Stimulated activated CD8-positive, alpha-beta memory T cell treated with anti-CD3 and anti-CD28 coated beads, Interleukin-12 subunit alpha, Interleukin-12 subunit beta, amount 100 ng/mL, for 1 hour (primary cell): ENCODE data around the gene SLC18A3.

ENCODE experiments used
- DNase-seq: peaks from one replicate; pipeline ENCODE4 v3.0.0-alpha.2; 2020; ENCODE audit warnings: low read depth

The SLC18A3 gene

DNA sequence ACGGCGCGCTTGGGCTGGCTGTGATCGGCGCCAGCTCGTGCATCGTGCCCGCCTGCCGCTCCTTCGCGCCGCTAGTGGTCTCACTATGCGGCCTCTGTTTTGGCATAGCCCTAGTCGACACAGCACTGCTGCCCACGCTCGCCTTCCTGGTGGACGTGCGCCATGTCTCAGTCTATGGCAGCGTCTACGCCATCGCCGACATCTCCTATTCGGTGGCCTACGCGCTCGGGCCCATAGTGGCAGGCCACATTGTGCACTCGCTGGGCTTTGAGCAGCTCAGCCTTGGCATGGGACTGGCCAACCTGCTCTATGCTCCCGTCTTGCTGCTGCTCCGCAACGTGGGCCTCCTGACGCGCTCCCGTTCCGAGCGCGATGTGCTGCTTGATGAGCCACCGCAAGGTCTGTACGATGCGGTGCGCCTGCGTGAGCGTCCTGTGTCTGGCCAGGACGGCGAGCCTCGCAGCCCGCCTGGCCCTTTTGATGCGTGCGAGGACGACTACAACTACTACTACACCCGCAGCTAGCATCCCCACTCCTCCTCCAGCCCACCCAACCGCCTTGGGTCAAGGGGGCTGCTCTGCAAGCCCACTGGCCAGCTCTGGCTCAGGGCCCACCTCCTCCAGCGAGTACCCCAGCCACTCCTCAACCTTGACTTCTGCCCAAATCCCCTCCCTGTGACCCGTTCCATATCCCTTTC is 1.9 kb downstream of the SLC18A3 start:
- DNase-seq: no peak

DNA sequence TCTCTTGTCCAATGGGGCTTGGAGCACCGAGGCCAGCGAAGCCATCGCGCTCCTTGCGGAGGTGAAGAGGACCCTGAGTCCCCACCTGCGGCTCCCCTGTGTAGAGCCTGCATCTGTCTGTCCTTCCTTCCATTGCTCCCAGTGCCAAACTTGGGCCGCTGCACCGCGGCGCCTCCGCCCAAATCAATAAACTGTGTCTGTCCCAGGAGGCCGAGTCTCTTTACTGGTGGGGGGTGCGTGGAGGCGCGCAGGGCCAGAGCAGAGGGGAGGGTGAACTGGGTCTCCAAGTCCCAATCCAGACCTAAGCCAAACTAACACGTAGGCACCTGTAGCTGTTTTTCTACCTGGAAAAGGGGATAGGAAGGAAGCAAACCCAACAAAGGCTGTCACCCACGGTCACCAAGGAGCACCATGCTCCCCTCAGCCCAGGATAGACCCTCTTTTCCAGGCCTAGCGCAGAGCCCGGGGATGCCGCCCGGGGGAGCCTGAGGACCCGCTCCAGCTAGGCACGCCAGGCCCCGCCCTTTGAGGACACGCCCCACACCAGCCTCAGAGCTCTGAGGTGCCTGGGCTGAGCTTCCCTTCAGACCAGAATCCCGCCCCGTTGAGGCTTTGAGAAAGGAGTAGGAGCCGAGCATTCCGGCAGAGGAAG is 2.5 kb downstream of the SLC18A3 start:
- no peak for DNase-seq

DNA sequence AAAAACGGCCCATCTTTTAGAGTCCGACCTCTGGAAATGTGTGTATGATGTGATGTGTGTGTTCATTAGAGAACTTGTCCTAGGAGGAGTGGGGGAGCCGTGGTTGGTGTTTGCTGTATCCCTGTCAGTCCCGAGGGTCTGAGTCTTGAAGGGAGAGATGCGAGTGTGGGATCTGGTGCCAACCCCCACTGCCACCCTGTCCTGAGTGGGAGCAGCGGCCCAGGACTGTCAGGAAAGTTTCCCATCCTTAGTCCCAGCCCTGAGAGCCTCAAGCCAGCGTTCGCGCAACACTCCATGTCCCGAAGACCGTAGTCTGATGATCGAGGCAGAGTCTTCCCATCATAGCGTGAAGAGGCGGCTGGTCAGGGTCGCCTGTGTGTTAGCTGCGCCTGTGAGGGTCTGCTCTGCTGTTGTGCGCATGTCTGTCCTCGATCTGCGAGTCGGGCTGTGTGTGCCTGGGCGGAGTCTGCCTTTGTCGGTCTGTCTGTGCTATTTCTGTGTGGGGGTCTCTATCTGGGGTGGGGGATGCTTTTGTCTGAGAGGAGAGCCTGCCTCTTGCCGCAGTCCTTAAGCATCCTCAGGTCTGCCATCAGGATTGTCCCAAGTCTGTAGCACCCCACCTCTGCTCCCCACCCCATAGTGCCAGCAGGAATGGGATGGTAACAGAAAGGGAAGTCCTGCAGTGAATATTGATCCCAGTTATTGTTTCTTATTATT is 3.2 kb downstream of the SLC18A3 start:
- no peak for DNase-seq

DNA sequence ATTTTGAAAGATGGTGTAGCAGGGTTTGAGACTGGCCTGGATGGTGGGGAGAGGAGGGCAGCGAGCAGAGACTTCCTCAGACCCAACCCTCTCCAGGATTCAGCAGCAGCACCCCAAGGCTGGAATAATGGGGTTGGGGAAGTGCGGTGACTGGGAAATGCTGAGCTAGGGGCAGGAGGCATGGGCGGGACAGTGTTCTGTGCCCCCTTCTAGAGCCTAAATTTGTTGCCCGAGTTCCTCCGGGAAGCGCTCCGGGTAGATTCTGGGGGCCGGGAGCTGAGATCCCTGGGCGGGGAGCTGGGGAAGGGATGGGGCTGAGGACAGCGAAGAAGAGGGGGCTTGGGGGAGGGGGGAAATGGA is 3.8 kb downstream of the SLC18A3 start, which contains the start of gene CHAT:
Gene CHAT (plus strand): TSS at position 156 of the 360 bp plus-strand sequence. CDS start 153 bp downstream, at position 309.
- no peak for DNase-seq

DNA sequence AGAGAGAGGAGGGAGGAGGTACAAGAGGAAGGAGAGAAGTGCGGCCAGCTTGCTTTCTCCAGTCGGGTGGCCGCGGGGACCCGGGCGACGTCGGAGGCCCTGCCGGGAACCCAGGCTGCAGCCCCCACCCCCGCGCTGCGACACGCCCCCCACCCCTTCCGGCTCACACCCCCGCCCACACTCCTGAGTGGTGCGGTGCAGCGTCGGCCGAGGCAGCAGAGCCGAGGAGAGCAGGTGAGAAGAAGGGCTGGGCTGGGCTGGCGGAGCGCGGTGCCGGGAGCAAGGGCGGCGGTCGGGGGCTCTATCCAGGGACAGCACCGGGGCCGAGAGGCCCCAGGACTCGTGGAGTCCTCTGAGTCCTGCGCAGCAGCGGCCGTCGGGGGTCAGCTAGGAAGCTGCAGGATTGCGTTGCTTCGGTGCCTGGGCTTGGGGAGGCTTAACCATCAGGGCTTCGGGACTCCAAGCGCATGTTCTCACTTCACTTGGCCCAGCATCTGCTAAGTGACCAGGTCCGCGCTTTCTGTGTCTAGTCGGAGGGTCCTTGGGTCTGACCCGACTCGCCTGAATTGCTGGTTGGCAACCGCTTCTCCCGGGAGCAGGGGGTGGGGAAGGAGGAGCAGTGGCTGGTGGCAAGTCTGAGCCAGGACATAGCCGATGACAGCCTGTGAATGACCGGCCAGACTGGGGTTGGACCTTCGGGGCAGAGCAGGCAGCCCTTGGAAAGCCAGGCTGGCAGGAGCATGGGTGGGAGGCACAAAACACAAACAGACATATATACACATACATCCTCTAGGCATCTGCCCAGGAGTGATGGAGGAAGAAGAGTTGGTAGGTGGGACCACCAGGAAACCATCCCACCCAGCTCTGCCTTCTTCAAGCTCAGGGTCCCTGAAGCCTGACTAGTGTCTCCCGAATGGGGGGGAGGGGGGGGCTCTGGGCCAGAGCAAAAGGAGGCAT is 4.4 kb downstream of the SLC18A3 start:
- no peak for DNase-seq

DNA sequence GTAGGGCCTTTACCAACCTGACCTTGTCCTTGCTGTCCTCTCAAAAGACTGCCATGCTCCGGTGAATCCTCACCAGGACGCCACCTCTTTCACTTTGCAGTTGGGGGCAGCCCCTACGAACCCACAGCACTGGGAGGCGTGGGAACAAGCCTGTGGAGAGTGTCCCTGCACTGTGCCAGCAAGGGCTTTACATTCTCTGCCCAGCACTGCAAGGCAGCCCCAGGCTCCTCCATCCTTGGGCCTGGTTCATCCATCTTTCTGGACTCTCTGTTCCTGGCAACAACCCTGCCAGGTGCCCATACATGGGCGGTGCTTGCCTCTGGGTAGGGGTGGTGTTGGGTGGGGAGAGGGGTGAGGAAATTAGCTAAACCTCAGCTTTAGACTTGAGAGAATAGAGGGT is 5.1 kb downstream of the SLC18A3 start:
- no peak for DNase-seq

DNA sequence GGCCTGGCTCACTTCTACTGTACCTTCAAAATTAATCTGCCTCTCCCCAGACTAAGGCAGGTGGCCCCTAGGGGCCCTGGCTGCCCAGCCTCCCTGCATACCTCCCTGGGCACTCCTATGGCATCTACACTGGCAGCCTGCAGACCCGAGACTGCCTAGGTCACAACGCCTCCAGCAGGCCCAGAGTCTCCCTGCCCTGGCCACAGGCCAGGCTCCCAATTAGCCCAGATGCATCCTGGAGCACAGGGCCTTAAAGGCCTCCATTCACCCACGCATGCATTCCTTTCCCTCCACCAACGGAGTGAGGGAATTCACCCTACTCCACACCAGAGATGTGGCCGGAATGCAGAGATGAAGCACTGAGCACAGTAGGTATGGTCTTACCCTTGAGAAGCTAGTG is 5.6 kb downstream of the SLC18A3 start:
- no peak for DNase-seq

DNA sequence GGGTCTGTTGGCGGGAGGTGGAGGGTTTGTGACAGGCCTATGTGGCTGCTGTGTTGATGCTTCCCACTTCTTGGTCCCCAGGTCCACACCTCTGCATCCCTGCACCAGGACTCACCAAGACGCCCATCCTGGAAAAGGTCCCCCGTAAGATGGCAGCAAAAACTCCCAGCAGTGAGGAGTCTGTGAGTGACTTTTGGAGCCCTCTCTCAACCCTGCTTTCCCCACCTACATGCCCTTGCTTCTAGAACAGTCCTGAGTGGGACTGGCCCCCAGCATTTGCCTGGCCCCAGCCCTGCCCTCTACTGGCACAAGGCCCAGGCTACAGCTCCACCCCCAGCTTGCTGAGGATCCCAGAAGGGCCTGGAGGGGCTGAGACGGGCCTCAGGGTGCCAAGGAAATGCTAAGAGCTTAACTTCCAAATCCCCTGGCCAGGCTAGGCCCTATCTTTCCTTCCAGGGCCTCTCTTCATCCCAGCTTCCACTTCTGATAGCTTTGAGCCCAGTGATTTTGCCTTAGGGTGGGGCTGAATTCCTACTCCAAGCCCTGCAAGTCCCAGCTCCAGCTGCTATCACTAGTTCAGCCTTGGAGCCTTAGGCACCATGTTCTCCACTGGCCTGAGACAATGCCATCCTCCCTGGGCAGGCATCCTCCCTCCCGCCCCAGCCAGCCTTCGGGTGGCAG is 6.5 kb downstream of the SLC18A3 start:
- DNase-seq: no peak

DNA sequence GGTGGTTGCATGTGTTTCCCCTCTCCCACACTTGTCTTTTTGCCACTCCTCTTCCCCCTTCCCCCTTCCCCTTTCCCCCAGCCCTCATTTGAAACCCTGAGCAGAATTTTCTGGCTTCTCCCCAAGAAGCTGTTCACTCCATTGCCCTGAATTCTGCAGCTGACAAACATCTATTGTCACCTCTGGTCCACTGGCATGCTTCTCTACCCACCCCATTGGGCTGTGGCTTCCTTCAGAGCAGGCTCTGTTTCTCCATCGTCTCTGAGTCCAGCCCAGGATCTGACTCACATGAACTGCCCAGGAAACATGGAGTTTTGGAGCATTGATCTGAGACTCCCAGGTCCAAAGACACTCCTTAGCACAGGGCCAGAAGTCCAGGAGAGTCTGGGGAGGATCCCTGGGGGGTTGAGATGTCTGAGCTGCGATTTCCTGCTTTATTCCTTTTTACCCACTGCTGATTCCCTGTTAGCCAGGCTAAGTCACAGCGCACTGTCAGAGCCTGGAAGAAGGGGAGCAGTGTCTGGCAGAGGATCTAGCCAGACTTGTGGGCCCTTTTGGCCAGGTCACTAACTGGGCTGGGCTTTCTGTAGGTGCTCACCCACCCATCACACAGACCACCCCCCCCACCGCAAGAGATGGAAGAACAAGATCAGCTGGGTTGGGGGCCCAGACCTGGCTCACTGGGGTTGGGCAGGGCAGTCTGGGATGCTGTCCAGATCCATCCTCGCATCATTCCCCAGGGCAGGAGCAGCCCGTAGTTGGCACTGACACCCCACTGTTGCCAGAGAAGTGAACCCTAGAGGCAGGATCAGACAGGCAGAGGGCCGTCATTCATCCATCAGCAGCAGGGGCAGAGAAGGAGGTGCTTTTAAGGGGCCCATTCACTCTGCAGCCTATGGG is 7.3 kb downstream of the SLC18A3 start:
- DNase-seq: no peak

DNA sequence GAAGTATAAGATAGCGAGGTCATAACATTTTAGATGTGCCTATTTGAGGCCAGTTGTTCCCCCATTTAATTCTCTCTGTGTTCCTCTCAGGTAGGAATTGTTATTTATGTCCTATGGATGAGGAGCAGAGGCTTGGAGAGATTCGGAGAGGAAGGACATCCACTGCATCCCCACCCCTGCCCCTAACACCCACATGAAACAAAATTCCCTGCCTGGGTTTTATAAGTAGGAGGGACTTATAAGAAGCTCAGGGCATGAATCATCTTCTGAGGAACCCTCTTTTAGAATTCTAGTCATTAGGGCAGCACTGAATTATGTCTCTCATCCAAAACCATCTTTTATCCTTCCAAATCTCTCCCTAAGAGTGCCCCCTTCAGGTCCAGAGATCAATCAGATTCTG is 8.7 kb downstream of the SLC18A3 start:
- no peak for DNase-seq

DNA sequence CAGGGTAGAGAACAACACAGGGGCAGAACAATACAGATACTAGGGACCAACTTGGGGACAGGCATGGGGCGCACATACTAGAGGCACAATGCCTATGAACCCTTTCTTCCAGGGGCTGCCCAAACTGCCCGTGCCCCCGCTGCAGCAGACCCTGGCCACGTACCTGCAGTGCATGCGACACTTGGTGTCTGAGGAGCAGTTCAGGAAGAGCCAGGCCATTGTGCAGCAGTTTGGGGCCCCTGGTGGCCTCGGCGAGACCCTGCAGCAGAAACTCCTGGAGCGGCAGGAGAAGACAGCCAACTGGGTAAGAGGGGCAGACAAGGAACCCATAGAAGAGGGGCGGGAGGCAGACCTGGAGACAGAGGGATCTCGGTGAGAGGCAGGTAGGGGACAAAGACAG is 9.5 kb downstream of the SLC18A3 start:
- DNase-seq: no peak

DNA sequence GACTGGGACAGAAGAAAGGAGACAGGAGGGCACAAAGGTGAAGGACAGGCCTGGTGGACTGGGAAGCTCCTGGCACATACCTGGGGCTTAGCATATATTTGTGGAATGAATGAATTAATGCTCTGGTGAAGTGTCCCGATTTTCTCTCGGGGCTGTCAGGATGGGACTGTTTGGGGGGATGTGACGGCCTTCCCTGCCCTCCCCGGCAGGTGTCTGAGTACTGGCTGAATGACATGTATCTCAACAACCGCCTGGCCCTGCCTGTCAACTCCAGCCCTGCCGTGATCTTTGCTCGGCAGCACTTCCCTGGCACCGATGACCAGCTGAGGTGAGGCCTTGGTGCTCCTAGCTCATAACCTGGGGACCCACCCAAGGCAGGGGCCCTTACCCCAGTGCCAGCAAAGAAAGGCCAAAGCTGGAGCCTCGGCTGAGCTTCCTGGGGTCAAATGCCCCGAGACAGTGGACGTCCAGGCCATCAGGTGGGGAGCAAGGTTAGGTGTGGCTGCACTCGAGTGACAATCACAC is 10.2 kb downstream of the SLC18A3 start:
- DNase-seq: no peak

DNA sequence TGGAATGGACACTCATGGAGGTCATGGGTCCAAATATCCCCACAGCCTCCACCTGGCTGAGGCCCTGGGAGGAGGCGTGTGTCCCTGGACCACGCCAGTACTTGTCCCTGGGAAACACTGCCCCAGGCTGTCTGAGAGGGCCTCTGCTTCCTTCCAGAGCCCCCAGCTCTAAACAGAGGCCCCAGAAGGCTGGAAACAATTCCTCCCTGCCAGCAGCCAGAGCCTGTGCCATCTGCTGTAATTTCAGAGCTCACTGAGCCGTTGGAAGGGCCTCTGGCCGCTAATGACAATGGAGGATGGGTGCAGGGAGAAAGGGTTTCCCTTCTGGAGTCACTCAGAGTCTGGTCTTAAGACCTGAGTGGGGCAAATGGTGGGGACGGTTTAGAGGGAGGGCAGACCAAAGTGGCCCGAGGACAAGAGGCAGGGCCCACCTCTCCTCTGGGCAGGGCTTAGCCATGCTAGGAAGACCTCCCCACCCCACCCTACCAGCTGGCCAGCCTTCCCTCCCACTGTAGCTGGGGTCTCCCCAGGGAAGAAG is 10.8 kb downstream of the SLC18A3 start:
- DNase-seq: no peak

DNA sequence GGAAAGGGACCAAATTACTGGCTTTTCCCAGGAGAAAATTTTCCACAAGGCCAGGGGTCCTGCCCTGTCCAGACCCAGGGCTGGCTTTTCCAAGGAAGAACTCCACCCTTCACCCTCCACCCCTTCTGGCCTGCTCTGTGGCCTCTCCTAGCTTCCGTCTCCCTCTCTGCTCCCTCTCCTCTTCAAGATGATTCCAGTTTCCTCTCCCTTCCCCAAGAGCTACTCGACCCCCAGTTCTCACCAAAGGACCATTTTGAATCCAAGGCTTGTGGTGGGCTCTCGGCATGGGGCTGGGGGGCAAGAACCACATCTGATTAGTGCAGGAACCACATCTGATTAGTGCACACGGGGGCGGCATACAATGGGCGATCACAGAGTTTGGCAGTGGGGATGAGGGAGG is 11.5 kb downstream of the SLC18A3 start:
- DNase-seq: no peak

DNA sequence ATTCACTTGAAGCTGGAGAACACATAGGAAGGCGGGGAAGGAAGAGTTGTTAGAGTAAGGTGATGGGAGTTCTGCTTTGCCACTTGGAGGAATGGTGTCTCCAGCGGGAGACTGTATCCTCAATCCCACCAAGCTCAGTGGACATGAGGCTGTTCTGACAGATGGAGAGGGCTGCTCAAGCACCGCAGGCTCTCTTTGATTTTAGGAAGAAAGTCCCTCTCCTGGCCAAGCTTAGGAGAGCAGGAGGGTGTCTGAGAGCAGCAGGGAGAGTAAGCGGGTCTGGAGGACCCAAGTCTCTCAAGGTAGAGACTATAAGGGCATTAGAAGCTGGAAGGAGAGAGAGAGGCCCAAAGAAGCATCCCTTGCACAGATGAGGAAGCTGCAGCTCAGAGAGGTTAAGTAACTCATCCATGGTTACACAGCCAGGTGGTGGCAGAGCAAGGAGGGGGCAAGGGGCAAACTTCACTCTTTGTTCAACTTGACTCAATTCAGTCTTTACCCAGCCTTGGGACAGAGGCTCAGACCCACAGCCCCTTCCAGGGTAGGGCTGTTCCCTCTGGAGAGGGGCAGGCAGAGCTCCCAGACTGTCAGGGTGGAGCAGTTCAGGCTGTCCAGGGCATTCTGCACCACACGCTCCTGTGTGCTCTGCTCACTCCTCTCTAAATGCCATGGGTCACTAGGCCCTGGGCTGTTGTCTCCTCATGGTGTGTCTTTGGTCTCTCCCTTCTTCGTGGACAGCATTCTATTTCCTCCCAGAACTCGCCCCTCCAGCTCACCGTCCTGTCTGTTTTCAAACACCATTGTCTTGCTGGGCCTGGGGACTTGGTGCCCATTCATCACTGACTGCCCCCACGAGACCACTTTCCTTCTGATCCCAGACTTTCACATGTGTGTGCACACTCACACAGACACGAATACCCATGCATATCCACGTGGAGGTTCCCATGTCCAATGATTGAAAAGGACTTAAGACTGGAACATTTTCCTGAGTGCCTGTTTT is 12.6 kb downstream of the SLC18A3 start:
- no peak for DNase-seq

DNA sequence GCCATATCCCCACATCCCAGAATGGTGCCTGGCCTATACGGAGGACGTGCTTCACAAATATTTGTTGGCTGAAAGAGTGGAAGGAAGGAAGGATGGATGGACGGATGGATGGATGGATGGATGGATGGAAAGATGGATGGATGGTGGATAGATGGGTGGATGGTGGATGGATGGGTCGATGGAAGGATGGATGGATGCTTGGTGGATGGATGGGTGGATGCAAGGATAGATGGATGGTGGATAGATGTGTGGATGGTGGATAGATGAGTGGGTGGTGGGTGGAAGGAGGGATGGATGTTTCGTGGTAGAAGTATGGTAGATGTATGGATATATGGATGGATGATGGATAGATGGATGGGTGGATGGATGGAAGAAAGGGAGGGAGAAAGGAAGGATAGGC is 14.5 kb downstream of the SLC18A3 start:
- no peak for DNase-seq

DNA sequence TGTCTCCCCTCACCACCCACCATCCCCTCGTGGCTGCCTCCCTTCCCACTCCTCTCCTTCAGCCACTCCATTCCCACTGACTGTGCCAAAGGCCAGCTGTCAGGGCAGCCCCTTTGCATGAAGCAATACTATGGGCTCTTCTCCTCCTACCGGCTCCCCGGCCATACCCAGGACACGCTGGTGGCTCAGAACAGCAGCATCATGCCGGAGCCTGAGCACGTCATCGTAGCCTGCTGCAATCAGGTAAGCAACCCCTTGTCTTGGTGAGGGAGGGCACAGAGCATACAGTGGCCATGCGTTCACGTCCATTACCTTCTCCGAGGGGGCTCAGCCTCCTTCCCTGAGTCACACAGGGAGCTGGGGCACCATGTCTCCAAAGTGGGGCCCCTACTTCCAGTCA is 15.3 kb downstream of the SLC18A3 start:
- DNase-seq: no peak

DNA sequence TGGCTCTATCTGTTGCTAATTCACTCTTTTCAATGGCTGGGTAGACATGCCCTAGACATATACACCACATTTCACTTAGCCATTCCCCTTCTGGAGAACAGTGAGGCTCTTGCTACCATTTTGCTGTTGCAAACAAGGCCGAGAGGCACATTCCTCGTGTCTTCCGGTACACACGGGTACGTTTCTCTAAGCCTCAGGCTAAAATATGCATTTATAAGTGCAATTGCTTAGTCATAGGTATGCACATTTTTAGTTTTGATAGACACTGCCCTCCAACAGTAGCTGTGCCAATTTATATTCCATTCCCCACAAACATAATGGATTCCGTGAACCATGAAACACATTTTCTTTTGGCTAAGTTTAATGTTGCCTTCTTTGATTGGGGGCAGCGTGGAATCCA is 16.9 kb downstream of the SLC18A3 start:
- no peak for DNase-seq
